Lung microvascular endothelial cell (primary cell): ENCODE results near the gene CAMKMT. TPM values are rescaled to one million over a fixed set of nuclear protein-coding genes. Genes with fewer than 3 reads are reported as not detected.
"Not testable (repeated sequence)": the region's sequence is repeated elsewhere in the genome, so short reads cannot be mapped to it uniquely, and the experiment has no call there.

Source experiments
- DNase-seq, 2 donors: peaks; one replicate each; pipeline versions ENCODE4 v3.0.0 to v3.0.0-alpha.2; 2010; ENCODE audit warnings: low read depth in 2 of 2
- total RNA-seq: library from RNA; depleted of rRNA; stranded (reverse); fragments of >200 nt; gene quantifications from 2 replicates; pipeline ENCODE4 v1.2.1, GENCODE V29; 2014

CAMKMT gene
- total RNA-seq, 1 donor from 2014 or later = 2.6 TPM

GRCh38 chr2:44498551-44498950 lies 136.8 kb downstream of the CAMKMT start:
- no peak for DNase-seq

GRCh38 chr2:44505664-44506063 lies 143.9 kb downstream of the CAMKMT start:
- DNase-seq = not testable (repeated sequence)

GRCh38 chr2:44510246-44510645 lies 148.5 kb downstream of the CAMKMT start:
- no peak for DNase-seq

- DNase-seq = no peak
Measured at GRCh38 chr2:44515416-44515815, 153.7 kb downstream of the CAMKMT start.

- DNase-seq = no peak
Measured at GRCh38 chr2:44519026-44519425, 157.3 kb downstream of the CAMKMT start.

GRCh38 chr2:44522846-44523245 lies 161.1 kb downstream of the CAMKMT start:
- DNase-seq = no peak

GRCh38 chr2:44524347-44524926 lies 162.7 kb downstream of the CAMKMT start:
- DNase-seq = peak in 1 of 2 donors; percentile 10

- no peak for DNase-seq
Measured at GRCh38 chr2:44526352-44526751, 164.6 kb downstream of the CAMKMT start.

- peak in 1 of 2 donors; percentile 8 for DNase-seq
Measured at GRCh38 chr2:44528595-44528994, 166.8 kb downstream of the CAMKMT start.

- no peak for DNase-seq
Measured at GRCh38 chr2:44529448-44529847, 167.7 kb downstream of the CAMKMT start.

- DNase-seq = no peak
Measured at GRCh38 chr2:44531289-44531688, 169.5 kb downstream of the CAMKMT start.

- DNase-seq = no peak
Measured at GRCh38 chr2:44532031-44532430, 170.3 kb downstream of the CAMKMT start.

GRCh38 chr2:44533508-44533907 lies 171.8 kb downstream of the CAMKMT start:
- no peak for DNase-seq

GRCh38 chr2:44535376-44535775 lies 173.6 kb downstream of the CAMKMT start:
- DNase-seq = no peak

- DNase-seq = no peak
Measured at GRCh38 chr2:44537264-44537663, 175.5 kb downstream of the CAMKMT start.

GRCh38 chr2:44542520-44542919 lies 180.8 kb downstream of the CAMKMT start:
- DNase-seq = no peak

GRCh38 chr2:44543773-44544725 lies 182.3 kb downstream of the CAMKMT start:
- DNase-seq = no peak

- DNase-seq = no peak
Measured at GRCh38 chr2:44545005-44545404, 183.3 kb downstream of the CAMKMT start.

- no peak for DNase-seq
Measured at GRCh38 chr2:44546459-44547127, 184.8 kb downstream of the CAMKMT start.

- DNase-seq = no peak
Measured at GRCh38 chr2:44547718-44548117, 186.0 kb downstream of the CAMKMT start.

- DNase-seq = no peak
Measured at GRCh38 chr2:44548221-44549098, 186.7 kb downstream of the CAMKMT start.
